ENCODE data around the gene DBR1.
"Not testable (repeated sequence)": the region's sequence is repeated elsewhere in the genome, so short reads cannot be mapped to it uniquely, and the experiment has no call there.

Gene DBR1

DNA sequence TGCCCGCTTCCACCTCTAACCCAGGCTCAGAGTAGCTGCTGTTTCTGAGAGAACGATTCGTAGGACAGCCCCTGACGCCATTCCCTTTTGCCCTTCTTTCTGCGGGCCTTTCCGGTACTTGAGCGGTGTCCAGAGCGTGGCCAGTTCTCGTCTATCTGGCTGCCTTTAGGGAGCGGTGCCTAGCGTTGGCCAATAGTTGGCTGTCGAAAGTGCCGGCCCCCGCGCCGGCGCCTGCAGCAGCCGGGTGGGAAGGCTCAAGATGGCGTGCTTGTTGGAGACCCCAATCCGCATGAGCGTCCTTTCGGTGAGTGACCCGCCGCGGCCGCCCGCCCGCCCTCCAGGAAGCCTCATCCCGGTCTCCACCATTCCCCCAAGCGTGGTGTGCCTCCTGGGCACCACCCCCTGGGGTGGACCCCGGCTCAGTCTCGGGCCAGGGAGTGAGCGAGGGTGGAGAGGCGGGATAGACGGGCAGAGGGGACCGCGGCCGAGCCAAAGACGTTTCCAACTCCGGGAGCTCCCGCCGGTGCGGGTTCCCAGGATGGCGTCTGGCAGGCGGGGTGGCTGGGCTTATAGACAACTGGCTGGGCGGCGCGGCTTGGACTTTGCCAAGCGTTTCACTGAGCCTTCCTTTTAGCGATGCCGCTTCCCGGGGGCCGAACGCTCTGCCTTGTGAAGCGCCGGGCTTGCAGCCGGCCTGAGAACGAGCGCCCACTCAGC lies 12.7 kb upstream of the DBR1 start, which contains the start of gene ARMC8:
Gene ARMC8, plus strand, starts transcription at position 6 of the 717 bp plus-strand sequence. Its CDS starts 254 bp downstream, at position 260.
- peak in 57 of 58 donors; percentile 56 to 97 (median 85) for DNase-seq

DNA sequence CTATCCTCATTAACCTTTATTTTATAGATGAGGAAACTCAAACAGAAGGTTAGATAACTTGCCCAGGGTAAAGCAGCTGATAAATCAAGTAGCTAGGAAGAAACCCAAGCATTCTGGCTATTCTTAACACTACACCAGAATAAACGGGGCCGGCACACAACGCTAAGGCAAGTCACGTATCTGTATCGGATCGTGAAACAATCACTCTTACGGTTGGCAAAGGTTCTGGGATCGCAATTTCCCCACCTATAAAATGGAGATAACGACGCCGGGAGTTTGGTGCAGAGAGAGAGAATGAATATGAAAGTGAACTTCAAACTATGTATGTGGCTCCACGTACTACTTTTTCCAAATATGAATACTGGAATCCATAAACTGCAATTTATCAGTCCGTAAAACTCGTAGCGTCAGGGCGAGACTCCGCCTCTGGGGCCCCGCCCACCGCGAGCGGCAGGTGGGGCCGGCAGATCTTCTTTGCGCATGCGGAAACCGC lies 12.1 kb upstream of the DBR1 start:
- DNase-seq: peak in 19 of 58 donors; percentile 21 to 91 (median 85)

DNA sequence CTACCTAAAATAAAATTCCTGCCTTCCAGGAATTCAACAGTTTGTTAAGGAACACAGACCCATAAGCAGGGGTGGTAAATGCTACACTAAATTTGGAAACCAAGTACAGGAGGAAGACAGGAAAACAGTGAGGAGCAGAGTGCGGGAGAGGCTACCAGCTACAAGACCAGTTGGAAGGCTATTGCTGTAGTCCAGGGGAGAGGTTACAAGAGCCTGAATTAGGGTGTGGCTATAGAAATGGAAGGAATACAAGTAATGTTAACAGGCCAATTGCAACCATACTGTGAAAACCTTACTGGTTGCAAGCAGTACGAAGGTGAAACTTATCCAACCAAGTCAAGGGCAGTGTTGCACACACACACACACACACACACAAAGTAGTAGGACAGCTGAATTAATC lies 11.5 kb upstream of the DBR1 start:
- no peak for DNase-seq

DNA sequence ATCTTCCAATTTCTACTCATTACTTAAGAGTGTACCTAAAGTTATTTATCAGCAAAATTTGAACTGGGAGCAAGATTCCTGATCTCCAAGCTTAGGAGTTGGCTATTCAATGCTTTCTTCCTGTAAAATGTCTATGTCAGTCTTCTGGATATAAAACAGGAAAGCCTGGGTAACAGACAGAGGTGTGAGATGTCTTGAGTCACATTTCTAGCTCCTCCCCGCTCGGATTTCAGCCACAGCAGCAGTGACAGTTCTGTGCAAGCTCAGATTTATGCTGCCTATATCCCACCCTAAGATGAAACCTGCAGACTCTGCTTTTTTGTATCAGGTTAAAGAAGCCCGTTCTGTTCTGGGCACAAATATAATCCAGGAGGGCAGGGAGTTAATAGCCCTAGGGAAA lies 10.3 kb upstream of the DBR1 start:
- DNase-seq: no peak

DNA sequence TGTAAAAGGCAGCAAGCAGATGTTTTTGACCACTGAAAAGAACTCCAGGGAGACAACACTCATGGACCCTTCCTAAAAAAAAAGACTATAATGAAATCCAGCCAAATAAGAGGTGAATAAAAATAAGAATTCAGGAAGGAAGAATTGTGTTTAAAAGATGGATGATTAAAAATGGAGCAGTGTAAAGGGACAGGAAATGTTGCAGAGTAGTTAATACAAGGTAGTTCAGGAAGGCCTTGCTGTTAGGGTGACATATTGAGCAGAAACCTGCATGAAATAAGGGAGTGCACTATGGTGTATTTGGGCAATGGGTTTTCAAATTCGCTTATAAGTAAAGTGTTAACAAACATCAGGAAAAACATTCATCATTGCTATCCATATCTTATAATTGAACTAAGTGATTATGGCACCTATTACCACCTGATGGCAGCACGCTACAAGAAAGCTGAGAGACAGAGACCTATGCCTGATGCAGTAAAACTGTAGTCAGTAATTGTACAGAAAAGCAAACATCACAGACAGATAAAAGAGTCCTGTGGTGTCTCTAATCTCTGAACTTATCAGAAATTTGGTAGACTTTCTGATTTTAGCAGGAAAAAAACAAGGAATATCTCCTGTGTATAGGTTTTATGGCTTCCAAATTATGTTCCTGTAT lies 5.8 kb upstream of the DBR1 start:
- peak in 7 of 58 donors; percentile 1 to 29 (median 3) for DNase-seq

DNA sequence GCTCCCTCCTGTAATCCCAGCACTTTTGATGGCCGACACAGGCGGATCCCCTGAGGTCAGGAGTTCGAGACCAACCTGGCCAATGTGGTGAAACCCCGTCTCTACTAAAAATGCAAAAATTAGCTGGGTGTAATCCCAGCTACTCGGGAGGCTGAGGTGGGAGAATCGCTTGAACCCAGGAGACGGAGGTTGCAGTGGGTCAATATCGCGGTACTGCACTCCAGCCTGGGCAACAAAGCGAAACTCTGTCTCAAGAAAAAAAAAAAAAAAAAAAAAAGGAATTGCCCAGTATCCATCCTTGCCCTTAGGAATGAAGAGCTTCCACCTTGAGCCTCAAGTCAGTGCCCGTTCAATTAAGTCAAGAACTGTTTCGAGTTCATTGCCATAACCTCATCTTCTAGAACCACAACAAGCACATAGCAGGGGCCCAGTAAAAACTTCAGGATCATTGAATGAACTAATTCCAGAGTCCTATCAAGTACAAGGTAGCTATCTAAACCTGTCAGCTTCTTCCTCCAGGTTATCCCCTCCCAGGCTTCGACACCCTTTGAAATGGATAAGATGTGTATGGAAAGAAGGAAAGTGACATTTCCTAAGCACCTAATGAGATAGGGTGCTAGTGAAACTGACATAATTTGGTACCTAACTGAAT lies 826 bp downstream of the DBR1 start:
- no peak for DNase-seq

DNA sequence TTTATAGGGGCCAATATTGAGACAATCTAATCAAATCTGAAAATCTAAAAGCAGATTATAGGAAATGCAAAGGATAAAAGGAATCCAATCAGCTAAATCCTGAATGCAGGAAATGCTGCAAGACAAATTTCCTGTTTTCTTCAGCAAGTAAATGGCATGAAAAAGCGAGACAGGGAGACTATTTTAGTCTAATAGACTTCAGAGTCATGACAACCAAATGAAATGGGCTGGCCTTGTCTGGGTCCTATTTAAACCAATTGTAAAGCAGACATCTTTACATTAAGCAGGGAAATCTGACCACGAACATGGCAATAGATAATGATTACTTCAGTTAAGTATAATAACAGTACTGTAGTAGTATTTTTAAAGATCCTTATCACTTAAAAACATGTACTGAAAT lies 2.1 kb downstream of the DBR1 start:
- DNase-seq: no peak

DNA sequence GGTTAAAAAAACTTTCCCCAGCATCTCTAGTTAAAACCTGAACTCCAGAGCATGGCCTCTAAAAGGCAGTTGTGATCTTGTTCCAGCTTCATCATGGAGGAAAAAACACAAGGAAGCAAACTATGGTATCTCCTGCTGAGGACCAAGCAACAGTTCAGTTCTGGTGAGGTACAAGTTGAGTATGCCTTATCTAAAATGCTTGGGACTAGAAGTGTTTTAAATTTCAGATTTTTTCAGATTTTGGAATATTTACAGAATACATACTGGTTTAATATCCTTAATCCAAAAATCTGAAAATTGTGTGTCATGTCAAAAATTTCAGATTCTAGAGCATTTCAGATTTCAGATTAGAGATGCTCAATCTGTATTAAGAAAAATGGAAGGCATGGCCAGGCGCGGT lies 9.7 kb downstream of the DBR1 start:
- DNase-seq: no peak

DNA sequence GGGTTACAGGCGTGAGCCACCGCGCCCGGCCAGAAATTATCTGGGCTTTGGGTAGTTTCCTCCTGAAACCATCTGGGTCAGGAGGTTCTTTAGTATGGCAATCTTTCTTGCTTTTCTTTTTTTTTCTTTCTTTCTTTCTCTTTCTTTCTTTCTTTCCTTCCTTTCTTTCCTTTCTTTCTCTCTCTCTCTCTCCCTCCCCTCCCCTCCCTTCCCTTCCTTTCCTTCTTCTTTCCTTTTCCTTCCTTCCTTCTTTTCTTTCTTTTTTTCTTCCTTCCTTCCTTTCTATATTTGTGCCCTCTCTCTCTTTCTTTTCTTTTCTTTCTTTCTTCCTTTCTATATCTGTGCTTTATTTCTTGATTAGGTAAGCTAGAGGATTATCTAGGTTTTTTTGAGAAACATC lies 17.0 kb downstream of the DBR1 start:
- DNase-seq: no peak

DNA sequence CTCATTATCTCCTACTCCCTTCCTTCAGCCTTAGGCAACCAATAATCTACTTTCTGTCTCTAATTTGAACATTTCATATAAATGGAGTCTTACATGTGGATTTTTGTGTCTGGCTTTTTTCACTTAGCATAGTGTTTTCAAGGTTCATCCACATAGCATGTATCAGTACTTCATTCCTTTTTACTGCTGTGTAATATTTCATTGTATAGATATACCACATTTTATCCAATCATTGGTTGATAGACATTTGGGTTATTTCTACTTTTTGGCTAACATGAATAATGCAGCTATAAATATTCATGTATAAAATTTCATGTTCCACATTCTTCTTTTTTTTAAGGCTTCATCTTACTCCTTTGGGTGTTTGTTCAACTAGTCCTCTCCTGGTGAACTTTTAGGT lies 20.2 kb downstream of the DBR1 start:
- no peak for DNase-seq

DNA sequence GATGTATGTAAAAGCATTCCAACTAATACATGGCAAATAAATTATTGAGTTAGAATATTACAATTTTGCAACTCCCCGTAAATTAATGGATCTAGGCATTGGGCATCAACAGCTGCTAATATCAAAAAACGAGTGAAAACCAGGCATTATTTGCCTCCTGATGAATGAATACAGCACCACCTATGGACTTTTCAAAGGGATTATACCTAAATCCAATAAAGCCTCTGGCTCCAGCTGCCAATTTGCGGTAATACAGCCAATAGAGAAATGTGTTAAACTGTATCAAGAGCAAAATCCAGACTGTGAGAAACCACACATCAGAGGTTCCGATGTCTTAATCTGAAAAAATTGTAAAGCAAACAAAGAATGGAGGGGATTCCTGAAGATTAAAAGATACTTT lies 26.2 kb downstream of the DBR1 start:
- no peak for DNase-seq

DNA sequence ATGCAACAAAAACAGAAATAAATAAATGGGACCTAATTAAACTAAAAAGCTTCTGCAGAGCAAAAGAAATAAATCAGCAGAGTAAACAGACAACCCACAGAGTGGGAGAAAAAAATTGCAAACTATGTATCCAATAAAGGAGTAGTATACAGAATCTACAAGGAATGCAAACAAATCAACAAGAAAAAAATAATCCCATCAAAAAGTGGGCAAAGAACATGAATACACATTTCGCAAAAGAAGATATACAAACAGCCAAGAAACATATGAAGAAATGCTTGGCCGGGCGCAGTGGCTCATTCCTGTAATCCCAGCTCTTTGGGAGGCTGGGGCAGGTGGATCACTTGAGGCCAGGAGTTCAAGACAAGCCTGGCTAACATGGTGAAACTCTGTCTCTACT lies 32.5 kb downstream of the DBR1 start:
- DNase-seq: not testable (repeated sequence)

DNA sequence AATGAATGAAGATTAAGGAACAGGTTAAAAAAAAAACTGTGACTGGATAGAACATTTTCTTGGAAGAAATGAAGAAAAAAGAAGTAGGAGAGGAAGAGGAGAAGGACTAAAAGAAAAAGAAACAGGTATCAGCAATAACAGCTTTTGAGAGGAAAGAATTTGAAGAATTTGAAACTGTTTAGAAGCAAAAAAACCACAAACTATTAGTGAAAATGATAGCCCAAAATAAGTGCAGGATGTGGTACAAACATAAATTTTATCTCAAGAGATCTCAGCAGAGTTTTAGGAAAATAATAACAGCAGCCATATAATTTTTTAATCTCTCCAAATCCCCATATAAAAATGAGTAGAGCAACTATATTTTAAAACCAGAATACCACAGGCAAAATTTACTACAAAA lies 33.8 kb downstream of the DBR1 start:
- DNase-seq: no peak

DNA sequence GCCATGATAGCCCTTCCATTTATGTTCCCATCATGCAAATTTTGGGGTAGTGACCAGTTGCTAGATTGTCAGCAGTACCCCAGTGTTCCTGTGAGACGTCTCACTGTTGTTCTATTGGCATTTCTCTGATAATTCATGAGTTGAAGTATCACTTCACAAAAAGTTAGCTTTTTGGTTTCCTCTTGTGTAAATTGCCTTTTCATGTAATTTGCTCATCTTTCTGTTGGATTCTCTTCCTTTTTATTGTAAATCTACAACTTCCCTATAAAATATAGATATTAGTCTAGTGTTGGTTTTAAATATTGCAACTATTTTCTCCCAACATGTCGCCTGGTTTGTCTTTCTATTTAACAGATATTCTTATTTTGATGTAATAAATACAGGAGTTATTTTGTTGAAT lies 35.0 kb downstream of the DBR1 start:
- DNase-seq: no peak

DNA sequence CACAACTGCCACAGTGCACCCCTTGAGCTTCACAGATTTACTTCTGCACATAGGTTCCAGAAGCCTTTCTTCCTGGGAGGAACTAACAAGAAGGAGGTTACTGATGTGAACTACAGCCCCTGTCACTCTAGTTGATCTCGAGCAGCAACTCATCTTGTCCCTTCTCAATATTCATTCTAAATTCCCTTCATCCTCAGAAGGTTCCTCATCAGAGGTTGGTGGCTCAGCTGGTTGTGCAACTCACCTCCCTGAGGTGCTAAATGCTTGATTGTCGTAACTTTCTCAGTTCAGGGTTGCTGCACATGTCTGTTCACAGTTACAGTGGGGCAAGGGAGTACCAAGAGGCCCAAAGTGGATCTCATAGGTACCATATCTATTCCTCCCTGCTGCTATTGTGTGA lies 36.9 kb downstream of the DBR1 start:
- no peak for DNase-seq

DNA sequence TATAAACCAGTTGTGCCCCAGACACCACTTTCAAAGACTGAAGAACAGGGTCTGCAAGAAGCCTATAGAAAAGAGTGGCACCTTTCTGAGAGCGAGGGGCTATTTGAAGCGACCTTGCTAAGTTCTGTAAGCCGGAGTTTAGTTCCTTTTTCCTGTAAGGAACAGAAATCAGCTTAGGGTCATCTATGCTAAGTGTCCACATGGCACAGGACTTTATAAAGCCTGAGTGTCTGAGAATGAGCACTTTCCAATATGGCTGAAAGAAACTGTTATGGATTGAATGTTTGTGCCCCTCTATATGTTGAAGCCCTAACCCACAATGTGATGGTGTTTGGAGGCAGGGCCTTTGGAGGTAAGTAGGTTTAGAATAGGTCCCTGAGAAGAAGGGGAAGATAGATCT lies 38.5 kb downstream of the DBR1 start:
- DNase-seq: no peak

DNA sequence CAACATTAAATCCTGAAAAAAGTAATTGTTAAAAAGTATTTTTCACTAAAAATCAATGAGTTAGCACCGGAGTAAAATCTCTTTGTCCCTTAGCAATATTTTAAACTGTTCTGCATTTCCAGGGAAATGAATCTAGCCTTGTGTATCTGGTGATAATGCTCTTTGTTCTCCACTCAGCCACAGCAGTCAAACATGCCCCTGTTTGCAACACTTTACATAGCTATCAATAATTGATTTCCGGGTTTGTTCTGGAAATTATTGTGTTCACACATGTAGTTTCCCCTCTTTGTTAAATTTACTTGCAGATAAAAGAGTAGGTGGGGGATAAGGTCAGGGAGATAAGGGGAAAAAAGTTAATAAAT lies 38.9 kb downstream of the DBR1 start:
- no peak for DNase-seq

DNA sequence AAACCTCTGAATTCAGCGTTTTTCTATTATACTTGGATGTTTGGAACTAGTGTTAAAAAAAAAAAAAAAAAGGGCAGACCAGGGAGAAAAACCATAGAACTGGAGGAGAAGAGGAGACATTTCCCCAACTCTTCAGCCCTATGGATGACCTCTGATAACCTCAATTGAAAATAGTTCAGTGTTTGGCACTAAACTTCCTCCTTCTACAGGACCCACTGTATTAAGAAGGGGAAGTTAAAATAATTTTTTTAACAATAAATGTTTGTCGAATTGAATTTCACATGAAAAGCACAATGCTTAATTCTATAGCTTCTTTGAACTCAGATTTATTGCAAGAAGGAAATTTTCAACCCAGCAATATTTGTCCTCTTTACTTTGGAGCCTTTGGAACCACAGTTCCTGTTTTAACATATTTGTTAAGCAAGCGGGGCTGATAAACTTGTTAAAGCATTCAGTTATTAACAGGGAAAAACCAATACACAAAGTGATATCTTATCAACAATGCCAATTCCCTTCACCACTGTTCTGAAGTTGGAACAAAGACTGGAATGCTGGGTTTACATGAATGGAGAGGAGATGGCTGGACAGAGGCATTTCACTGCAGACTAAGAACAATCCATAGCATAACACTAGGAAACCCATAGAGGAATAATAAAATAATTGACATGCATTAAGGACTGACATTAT lies 39.4 kb downstream of the DBR1 start:
- DNase-seq: no peak

DNA sequence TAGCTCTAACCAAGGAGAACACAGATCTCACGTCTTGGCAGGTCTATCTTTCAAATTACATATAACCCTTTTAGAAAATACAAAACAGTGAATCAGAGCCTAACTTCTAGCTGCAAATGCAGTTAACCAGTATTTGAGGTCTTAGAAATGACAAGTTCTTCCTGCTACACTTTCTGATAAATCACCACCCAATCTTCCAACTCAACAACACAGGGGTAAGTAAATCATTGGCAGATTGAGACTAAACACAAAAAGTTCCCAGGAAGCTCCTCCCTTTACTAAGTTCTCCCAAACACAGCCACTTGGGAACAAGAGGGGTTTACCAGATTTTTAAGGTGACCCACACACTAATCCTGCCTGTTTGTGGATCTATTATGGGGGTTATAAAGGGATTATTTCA lies 42.5 kb downstream of the DBR1 start, which contains the start of gene A4GNT:
Gene A4GNT, minus strand, starts transcription at position 152 of the 400 bp plus-strand sequence. CDS start 1,134 bp downstream, outside the sequence.
- no peak for DNase-seq

DNA sequence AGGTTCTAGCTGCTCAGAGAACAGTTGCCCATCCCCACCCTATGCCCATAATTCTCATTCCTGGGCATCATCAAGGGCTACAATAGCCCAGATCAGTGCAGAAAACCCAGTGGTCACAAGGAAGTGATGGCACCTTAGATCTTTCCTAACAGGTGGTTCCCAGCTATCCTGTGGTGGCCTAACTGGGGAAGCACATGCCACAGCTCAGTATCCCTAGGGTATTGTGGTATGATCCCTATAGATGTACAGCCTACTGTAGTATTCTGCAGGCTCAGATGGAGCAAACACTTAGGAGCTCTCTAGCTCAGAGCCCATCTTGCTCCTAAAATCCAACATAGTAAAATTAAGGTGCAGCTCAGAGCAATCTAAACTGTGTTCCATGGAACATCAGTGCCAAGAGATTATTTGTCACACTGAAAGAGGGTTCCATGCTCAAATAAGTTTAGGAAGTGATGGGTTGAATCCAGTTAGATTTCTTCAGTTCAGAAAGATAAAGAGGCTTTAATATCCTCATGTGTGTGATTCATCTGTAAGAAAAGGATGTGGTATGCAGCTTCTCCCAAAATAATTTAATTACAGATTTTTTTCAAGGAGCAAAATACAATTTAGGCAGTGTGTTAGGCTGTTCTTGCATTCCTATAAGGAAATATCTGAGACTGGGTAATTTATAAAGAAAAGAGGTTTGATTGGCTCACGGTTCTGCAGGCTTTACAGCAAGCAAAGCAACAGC lies 46.9 kb downstream of the DBR1 start:
- DNase-seq: no peak
